Measurements from ENCODE around the gene DDX28.

DNA sequence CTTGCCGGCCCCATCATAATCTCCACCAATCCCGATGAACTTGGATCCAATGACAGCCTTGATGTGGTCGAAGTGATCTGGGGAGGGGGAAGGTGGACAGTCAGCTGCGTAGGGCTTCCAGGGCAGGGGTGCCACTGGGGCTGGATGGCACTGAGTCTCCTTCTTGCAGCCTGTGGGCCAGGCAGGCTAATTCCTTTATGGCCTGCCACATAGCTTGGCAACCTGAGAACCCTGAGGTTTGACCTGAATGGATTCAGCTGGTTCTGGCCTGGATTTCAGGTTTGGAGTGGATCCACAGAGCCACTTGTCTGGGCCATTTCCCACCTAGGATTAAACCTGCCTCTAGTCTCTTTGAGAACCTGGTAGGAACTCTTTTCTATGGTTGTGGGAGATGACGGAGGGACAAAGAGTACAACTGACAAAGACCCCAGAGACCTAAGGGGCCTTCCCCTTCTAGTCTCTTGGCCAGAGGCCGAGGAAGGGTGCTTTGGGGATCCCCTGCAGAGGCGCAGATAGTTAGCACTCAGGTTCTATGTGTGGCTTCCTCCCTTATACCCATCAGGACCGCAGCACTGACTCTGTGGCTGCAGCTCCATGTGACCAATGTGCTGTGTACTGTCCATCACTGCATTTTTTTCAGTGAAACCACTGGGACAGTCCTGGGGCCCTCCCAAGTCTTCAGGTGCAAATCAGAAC, 33.6 kb downstream of the DDX28 start:
- TF ChIP-seq, protein P1, sequence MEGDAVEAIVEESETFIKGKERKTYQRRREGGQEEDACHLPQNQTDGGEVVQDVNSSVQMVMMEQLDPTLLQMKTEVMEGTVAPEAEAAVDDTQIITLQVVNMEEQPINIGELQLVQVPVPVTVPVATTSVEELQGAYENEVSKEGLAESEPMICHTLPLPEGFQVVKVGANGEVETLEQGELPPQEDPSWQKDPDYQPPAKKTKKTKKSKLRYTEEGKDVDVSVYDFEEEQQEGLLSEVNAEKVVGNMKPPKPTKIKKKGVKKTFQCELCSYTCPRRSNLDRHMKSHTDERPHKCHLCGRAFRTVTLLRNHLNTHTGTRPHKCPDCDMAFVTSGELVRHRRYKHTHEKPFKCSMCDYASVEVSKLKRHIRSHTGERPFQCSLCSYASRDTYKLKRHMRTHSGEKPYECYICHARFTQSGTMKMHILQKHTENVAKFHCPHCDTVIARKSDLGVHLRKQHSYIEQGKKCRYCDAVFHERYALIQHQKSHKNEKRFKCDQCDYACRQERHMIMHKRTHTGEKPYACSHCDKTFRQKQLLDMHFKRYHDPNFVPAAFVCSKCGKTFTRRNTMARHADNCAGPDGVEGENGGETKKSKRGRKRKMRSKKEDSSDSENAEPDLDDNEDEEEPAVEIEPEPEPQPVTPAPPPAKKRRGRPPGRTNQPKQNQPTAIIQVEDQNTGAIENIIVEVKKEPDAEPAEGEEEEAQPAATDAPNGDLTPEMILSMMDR (IDR thresholded peaks at IDR 0.05): no peak
- no peak for TF ChIP-seq POLR2AphosphoS5 (IDR thresholded peaks at IDR 0.05)
